H1 (cell line): Measurements from ENCODE around the gene RASGRF1. TPM values are rescaled to one million over a fixed set of nuclear protein-coding genes. Genes with fewer than 3 reads are reported as not detected.

Experiments used
- JUN ChIP-seq: IDR thresholded peaks from 2 replicates; pipeline ENCODE4 v1.6.1; 2011; ENCODE audit warnings: low read depth, mild to moderate bottlenecking, improper control_type of control experiment, low read length
- RXRA ChIP-seq: IDR thresholded peaks from 2 replicates; pipeline ENCODE4 v1.6.1; 2011; ENCODE audit warnings: low read depth, mild to moderate bottlenecking, low read length, moderate library complexity; ENCODE audit not compliant: insufficient read depth
- polyA plus RNA-seq, 7 experiments: library from polyadenylated mRNA; depleted of rRNA in 3 of 7; stranded (reverse) in 5 of 7; unstranded in 2 of 7; fragments of >200 nt in 5 of 7; fragments of 200-250 nt in 2 of 7; gene quantifications; 1 replicate in 5 of 7; 2 replicates in 1 of 7; 4 replicates in 1 of 7; pipeline versions ENCODE4 v1.2.1 to v1.2.3, GENCODE V29; 2011 to 2013; ENCODE audit warnings: missing spikeins in 2 of 7, mixed read lengths in 2 of 7
- total RNA-seq: library from RNA; stranded (reverse); fragmentation: NEBNext Ultra II Directional; extraction: Animal tissue kit (Norgen Biotek cat#: 25700); gene quantifications from 2 replicates; pipeline ENCODE4 v1.2.1, GENCODE V29; 2021
- TF ChIP-seq, protein P1 (sequence below): IDR thresholded peaks from 2 replicates; pipeline ENCODE4 v1.6.1; 2012; ENCODE audit warnings: low read length, inconsistent platforms

RASGRF1 gene
- total and polyA plus RNA-seq, 2 of the 8 experiments (the other 6 are each of a cell fraction or from before 2014, with no cell fraction given): 0.42 to 0.67 TPM

DNA sequence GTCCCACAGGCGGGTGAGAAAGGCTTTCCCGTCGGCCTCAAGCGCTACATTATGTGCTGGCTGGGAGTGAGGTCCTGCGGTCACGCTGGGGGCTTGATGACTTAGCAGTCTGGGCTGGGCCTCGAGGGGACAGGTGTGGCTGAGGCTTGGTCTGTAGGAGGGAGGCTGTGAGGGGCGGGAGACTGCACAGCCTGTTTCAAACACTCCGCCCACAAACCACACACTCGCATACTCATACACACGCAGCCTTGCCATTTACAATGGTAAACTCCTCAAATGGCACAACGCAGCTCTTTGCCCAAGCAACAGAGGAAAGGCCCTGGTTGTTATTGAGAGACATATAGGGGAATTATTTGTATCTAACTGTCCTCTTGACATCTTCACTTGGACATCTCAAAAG, 32.4 kb upstream of the RASGRF1 start (continued):
- TF ChIP-seq, protein P1, sequence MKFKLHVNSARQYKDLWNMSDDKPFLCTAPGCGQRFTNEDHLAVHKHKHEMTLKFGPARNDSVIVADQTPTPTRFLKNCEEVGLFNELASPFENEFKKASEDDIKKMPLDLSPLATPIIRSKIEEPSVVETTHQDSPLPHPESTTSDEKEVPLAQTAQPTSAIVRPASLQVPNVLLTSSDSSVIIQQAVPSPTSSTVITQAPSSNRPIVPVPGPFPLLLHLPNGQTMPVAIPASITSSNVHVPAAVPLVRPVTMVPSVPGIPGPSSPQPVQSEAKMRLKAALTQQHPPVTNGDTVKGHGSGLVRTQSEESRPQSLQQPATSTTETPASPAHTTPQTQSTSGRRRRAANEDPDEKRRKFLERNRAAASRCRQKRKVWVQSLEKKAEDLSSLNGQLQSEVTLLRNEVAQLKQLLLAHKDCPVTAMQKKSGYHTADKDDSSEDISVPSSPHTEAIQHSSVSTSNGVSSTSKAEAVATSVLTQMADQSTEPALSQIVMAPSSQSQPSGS: no peak
- TF ChIP-seq JUN: no peak
- no peak for TF ChIP-seq RXRA
